Neuron (in vitro differentiated cells): Measurements from ENCODE around the gene IRF3.
"Not testable (repeated sequence)": the region's sequence is repeated elsewhere in the genome, so short reads cannot be mapped to it uniquely, and the experiment has no call there.

Experiments used
- H2AFZ ChIP-seq: one replicate; pipeline ENCODE4 v1.6.1; 2013; ENCODE audit warnings: low read depth, mild to moderate bottlenecking, inconsistent platforms, low read length, moderate library complexity
- H3K27me3 ChIP-seq: one replicate; pipeline ENCODE4 v1.6.1; 2013; ENCODE audit warnings: low read length; ENCODE audit not compliant: insufficient read depth
- H3K36me3 ChIP-seq: one replicate; pipeline ENCODE4 v1.6.1; 2013; ENCODE audit warnings: low read length; ENCODE audit not compliant: insufficient read depth
- H3K4me1 ChIP-seq: one replicate; pipeline ENCODE4 v1.6.1; 2013; ENCODE audit warnings: low read length; ENCODE audit not compliant: insufficient read depth
- H3K4me3 ChIP-seq: 2 replicates; pipeline ENCODE4 v1.5.1; 2013; ENCODE audit warnings: mild to moderate bottlenecking, low read length, moderate library complexity
- H3K9me3 ChIP-seq: one replicate; pipeline ENCODE4 v1.6.1; 2013; ENCODE audit warnings: low read length

The IRF3 gene

DNA sequence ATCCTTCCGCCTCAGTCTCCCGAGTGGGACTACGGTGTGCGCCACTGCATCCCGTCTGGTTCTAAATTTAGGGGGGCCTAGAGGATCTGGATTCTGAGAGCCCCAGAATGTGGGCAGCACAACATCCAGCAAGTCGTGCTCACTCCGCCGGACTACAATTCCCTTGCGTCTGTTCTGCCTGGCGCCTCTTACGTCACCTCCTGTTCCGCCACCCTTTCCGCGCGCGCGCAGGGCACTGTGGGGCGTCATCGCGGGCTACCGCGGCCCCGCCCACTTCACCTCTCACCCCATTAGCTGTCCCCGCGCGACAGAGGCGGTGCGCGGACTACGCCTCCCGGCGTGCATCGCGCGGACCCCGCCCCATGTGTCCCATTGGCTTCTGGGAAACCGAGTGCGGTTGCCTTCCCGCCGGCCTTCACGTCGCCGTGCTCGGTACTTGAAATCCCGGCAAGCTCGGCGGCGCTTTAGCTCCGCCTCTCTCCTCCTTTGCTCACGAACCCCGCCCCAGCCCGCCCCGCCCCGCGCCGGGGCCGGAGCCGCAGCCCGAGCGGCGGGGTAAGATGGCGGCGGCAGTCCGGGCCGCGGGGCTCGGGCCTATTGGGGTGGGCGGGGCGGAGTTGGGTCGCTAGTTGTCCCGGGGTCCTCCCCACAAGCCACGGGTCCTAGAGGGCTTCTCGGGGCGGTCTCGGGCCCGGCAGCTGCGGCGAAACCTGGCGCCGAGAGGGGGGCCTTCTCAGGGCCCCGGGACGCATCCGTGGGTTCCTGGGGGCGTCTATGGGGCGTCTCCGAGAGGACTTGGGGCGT, 23.8 kb downstream of the IRF3 start, which contains the start of gene SCAF1:
SCAF1 (plus strand) TSS at position 522 of the 804 bp plus-strand sequence. CDS start 2,818 bp downstream, outside the sequence.
- Histone ChIP-seq H3K4me1 (peaks cover 33% of the 10 kb centered on the region), H3K27me3 (no peaks in the 10 kb centered on the region), H2AFZ (no peak within 1 kb of the TSS), H3K4me3 (peak within 1 kb of the TSS; percentile 99), H3K9me3 (no peaks in the 10 kb centered on the region), H3K36me3 (peaks cover 23% of the 10 kb centered on the region)

DNA sequence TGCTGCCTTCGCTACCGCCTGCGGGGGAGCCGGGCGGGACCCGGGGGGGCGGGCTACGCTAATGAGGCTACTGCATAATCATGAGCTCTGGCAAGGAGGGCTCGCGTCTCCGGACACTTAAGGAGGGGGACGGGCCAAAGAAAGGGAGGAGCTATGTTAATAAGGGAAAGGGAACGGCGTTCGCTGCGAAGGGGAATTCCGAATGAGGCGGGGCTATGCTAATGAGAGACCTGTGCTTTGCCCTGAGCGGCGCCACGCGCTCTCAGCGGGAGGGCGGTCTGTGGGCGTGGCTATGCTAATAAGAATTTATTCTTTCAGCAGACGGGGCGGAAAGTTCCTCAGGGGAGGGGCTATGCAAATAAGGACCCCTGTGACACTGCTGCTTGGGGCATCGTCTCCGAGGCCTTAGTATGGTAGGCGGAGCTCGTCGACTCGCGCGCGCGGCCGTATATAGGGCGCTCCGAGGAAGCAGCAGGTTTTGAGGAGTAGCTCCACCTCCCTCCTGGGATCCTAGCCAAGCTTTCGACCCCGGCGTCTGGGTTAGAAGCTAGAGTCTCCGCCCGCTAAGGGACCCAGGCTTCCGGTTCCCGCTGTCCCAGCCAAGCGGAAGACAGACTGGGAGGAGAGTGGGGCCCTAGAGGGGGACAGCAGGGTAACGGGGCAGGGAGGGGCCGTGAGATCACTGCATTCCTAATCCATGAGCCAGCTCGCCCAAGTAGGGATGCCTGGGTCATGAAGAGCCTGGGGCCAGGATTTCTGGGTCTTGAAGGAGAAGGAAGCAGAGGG, 25.4 kb downstream of the IRF3 start, which contains the start of gene RRAS:
RRAS (minus strand) TSS at position 31 of the 786 bp plus-strand sequence. CDS start 45 bp downstream, outside the sequence.
- no peaks in the 10 kb centered on the region for H3K9me3 ChIP-seq
- peaks cover 45% of the 10 kb centered on the region for H3K4me1 ChIP-seq
- peaks cover 10% of the 10 kb centered on the region for H3K36me3 ChIP-seq
- peak within 1 kb of the TSS; percentile 23 for H2AFZ ChIP-seq
- no peaks in the 10 kb centered on the region for H3K27me3 ChIP-seq
- H3K4me3 ChIP-seq, result peak within 1 kb of the TSS; percentile 60

DNA sequence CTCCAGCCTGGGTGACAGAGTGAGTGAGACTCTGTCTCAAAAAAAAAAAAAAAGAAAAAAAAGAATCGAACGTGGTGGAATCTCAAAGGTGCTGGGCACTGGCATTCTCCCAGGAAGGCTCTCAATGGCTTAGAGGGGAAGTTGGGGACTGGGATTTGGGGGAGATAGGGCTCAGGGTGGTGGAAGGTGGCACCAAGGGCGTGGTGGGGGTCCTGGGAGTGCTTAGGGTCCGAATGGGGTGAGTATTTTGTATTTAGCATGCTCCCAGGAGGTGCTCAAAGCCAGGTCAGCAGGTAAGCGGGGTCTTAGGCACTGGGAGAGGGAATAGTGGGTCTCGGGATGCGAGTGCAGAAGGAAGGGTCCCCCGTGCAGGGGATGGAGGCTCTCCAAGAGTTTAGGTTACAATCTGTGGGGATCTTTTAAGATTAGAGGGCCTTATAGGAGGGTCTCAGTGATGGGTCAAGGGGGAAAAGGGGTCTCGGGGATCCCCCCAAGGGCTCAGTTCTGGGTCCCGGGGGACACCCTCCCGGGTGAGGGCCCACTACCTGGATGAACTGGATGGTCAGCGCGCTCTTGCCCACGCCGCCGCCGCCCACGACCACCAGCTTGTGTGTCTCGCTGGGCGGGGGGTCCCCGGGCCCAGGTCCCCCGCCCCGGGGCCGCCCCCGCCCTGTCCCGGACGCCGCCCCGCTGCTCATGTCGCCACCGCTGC, 26.1 kb downstream of the IRF3 start:
- peak overlapping the region; percentile 23 for H2AFZ ChIP-seq
- H3K9me3 ChIP-seq, result no peaks in the 10 kb centered on the region
- peaks cover 45% of the 10 kb centered on the region for H3K4me1 ChIP-seq
- peak overlapping the region; percentile 33 for H3K4me3 ChIP-seq
- H3K36me3 ChIP-seq, result peaks cover 4% of the 10 kb centered on the region
- no peaks in the 10 kb centered on the region for H3K27me3 ChIP-seq

DNA sequence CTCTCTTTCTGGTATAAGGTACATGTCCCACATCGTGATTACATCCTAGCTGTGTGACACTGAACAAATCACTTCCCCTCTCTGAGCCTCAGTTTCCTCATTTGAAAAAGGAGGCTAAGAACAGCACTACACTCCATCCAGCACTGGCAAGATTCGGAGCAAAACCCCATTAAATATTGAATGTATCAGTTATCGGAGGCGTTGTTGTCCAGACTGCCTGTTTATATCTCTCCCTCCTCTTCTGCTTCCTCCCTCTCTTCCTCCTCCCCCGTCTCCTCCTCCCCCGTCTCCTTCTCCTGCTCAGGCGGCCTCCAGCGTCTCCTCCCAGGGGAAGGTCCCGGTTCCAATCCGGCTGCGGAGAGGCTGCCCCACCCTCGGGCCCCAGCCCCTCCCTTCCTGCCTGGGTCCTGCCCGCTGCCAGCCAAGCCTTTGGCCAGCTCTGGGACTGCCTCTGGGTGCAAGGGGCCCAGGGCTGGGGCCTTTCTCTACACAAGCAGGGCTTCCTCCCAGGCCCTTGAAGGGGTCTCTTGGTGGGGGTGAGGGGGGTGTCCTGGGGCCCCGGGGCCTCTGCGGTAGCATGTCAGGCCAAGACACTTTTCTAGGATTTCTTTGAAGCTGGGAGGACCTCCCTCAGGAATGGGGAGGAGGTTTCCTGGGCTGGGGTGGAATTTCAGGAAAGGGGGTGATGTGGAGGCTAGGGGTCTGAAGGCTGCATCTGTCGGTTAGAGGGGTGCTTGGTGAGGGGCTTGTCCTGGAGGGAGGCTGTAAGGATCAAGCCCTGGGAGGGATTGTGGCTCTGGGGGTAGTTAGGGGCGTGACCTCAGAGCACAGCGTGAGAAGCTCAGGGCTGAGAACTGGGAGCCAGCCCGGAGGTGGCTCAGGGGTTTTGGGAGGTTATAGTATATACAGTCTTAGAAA, 27.6 kb downstream of the IRF3 start:
- Histone ChIP-seq H3K9me3 (no peaks in the 10 kb centered on the region), H3K36me3 (no peaks in the 10 kb centered on the region), H3K4me1 (peaks cover 38% of the 10 kb centered on the region), H3K27me3 (no peaks in the 10 kb centered on the region), H3K4me3 (no peak overlapping the region), H2AFZ (no peak overlapping the region)

DNA sequence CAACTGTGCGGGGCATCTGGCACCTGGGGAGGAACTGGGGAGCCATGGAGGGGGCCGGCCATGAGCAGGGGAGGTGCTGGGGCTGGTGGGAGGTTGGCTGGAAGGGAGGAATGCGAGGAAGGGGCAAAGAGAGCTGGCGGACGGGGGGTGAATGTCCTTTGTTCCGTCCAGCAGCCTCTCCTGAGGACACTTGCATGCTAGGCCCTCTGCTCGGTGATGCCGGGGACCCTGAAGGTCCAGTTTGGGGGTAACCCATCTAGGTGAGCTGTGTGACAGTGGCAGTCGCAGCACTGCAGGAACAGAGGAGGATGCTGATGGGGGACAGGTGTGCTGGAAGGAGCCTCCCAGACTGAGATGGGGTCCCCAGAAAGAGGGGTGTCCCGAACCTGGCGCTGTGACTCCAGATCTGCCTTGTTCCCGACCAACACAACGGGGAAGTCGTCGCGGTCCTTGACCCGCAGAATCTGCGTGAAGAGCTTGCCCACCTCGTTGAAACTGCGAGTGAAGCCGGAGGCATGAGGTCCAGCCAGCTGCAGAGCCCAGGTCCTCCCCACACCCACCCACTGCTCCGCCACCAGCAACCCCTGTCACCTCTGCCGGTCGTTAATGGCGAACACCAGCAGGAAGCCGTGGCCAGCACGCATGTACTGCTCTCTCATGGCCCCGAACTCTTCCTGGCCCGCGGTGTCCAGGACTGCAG, 29.3 kb downstream of the IRF3 start:
- Histone ChIP-seq H3K4me1 (peaks cover 33% of the 10 kb centered on the region), H3K27me3 (no peaks in the 10 kb centered on the region), H3K36me3 (no peaks in the 10 kb centered on the region), H3K9me3 (no peaks in the 10 kb centered on the region), H2AFZ (no peak overlapping the region), H3K4me3 (no peak overlapping the region)

DNA sequence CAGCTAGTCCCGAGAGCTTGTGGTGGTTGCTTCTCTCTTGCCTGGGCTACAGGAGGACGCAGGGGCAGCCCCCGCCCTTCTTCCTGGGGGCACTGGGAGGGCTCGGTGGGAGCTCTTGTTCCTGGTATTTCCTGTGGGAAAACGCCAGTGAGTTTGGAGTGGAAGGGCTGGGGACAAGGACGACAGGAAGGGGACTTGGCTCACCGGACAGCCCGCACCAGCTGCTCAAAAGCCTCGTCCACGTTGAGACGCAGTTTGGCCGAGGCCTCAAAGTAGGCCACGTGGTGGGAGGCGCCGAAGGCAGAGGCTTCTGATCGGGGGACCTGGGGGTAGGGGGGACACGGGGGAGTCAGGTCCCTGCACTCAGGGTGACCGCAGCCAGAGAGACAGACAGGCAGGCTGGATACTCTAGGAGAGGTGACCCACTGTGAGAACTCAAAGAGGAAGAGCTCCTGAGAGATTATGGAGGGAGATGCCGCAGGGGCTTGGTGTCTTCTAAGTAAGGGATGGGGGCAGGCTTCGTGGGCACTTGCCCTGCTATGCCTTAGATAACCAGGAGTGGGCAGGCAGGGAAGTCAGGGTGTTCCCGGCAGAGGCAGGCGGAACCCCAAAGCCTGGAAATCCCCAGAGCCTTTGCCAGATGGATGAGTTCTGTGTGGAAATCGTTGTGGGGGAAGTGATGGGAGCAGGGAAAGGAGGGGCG, 30.0 kb downstream of the IRF3 start:
- Histone ChIP-seq H3K4me3 (no peak overlapping the region), H3K36me3 (no peaks in the 10 kb centered on the region), H3K27me3 (no peaks in the 10 kb centered on the region), H3K9me3 (no peaks in the 10 kb centered on the region), H3K4me1 (peaks cover 26% of the 10 kb centered on the region), H2AFZ (no peak overlapping the region)

DNA sequence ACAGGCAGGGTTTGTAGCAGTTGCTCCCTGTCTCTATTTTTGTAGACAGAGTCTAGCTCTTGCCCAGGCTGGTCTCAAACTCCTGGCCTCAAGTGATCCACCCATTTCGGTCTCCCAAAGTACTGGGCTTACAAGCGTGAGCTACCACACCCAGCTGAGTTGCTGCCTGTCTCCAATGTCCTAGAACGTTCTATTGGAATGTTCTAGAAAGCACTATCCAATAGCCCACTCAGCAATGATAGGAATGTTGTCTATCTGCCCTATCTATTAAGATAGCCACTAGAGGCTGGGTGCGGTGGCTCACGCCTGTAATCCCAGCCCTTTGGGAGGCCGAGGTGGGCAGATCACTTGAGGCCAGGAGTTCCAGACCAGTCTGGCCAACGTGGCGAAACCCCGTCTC, 32.4 kb downstream of the IRF3 start:
- H3K4me1 ChIP-seq, result peaks cover 19% of the 10 kb centered on the region
- not testable (repeated sequence) for H3K36me3 ChIP-seq, H3K27me3 ChIP-seq, H3K4me3 ChIP-seq, H3K9me3 ChIP-seq, H2AFZ ChIP-seq

DNA sequence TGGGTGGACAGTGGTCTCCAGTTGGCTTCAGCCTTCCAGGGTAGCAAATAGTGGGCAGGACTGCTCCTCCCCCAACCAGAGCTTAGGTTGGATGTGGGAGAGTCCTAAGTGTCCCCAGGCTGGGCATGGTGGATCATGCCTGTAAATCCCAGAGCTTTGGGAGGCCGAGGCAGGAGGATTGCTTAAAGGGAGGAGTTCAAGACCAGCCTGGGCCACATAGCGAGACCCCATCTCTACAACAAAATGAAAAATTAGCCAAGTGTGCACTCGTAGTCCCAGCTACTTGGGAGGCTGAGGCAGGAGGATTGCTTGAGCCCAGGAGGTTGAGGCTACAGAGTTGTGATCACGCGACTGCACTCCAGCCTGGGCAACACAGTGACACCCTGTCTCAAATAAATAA, 33.1 kb downstream of the IRF3 start:
- Histone ChIP-seq H3K36me3 (peaks cover 8% of the 10 kb centered on the region), H3K9me3 (no peaks in the 10 kb centered on the region), H2AFZ (no peak overlapping the region), H3K4me1 (peaks cover 13% of the 10 kb centered on the region), H3K27me3 (no peaks in the 10 kb centered on the region), H3K4me3 (no peak overlapping the region)

DNA sequence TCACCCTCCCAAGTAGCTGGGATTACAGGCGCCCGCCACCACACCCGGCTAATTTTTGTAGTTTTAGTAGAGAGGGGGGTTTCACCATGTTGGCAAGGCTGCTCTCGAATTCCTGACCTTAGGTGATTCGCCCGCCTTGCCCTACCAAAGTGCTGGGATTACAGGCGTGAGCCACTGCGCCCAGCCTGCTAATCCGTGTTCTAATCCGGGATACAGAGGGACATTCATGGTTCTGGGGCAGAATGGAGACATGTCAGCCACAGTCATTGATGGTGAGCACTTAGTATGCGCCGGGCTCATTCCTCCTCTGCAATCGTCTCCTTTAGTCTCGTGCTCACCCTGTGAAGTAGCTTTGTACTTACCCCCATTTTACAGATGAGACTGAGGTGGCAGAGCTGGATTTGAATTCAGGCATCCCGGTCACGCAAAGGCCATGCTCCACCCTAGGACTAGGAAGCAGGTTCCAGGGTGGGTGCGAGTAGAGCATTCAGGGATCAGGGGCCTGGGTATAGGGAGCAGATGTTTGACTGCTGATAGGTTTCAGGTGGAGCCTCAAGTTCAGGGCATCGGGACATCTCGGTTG, 34.0 kb downstream of the IRF3 start:
- H3K9me3 ChIP-seq, result no peaks in the 10 kb centered on the region
- no peak overlapping the region for H2AFZ ChIP-seq
- H3K36me3 ChIP-seq, result peaks cover 8% of the 10 kb centered on the region
- no peak overlapping the region for H3K4me3 ChIP-seq
- peaks cover 10% of the 10 kb centered on the region for H3K4me1 ChIP-seq
- no peaks in the 10 kb centered on the region for H3K27me3 ChIP-seq

DNA sequence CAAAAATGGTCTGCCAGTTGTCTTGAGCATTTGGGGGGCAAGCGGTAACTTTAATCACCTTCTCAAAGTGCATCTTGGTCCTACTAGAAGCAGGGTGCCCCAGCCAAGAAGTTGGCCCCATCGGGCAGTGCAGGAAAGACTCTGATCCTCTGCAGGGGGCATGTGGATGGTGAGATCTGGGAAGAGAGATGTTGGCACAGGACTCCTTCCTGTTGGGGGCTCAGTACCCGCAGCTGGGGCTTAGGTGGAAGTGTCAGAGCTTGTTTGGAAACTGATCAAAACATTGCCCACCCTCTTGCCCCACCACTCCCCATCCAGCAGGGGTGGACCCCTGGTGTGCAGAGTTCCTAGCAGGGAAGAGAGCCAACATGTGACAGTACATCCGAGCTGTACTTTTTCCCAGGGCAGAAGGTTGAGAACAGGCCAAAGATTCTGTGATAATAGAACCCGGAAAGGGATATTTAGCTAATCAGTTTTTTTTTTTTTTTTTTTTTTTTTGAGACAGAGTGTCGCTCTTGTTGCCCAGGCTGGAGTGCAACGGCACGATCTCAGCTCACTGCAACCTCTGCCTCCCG, 34.6 kb downstream of the IRF3 start:
- no peak overlapping the region for H3K4me3 ChIP-seq
- H3K4me1 ChIP-seq, result peaks cover 4% of the 10 kb centered on the region
- peaks cover 14% of the 10 kb centered on the region for H3K36me3 ChIP-seq
- H2AFZ ChIP-seq, result no peak overlapping the region
- H3K9me3 ChIP-seq, result no peaks in the 10 kb centered on the region
- no peaks in the 10 kb centered on the region for H3K27me3 ChIP-seq

DNA sequence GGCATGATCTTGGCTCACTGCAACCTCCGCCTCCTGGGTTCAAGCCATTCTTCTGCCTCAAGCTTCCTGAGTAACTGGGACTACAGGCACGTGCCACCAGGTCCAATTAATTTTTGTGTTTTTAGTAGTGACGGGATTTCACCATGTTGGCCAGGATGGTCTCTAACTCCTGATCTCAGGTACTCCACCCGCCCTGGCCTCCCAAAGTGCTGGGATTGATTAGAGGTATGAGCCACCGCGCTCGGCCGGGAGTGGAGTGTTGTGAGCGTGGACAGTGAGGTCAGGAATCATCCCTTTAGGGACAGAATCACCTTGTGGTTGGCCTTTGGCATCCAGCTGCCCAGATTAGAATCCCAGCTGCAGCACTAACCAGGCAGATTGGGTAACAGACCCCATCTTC, 36.0 kb downstream of the IRF3 start:
- no peak overlapping the region for H2AFZ ChIP-seq
- peaks cover 25% of the 10 kb centered on the region for H3K36me3 ChIP-seq
- no peaks in the 10 kb centered on the region for H3K4me1 ChIP-seq

More for the DNA sequence above, 36.0 kb downstream of the IRF3 start:
- H3K27me3 ChIP-seq, result no peaks in the 10 kb centered on the region
- H3K4me3 ChIP-seq, result no peak overlapping the region
- H3K9me3 ChIP-seq, result no peaks in the 10 kb centered on the region
